ENCODE data around the gene PTGS1.
"Not testable (repeated sequence)": the region's sequence is repeated elsewhere in the genome, so short reads cannot be mapped to it uniquely, and the experiment has no call there.

Gene PTGS1

DNA sequence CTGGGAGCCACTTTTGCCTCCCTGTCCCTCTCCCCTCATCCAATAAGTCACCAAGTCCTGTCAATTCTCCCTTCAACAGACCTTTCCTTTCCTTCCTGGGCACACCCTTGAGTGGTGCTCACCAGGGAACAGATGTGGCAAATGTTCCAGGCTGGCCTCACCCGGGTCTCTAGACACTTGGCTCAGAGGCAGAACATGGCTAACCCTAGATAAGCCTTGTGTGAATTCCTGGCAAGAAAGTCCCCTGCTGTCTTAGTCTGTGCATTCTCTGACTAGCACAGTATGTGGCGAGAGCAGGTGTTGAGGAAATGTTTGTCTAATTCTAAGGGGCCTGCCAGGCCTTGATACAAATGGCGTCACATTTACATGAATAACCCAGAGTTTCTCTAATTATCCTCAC, 41.2 kb upstream of the PTGS1 start:
- H3K4me3 ChIP-seq (ENCODE audit: low read length): no peak overlapping the region
- WGBS (ENCODE audit: extremely low coverage, insufficient coverage, low lambda C conversion rate): no CpG with 5 or more reads among the region's 3 CpGs
- H3K27ac ChIP-seq (ENCODE audit: low read depth, low read length): no peak overlapping the region

DNA sequence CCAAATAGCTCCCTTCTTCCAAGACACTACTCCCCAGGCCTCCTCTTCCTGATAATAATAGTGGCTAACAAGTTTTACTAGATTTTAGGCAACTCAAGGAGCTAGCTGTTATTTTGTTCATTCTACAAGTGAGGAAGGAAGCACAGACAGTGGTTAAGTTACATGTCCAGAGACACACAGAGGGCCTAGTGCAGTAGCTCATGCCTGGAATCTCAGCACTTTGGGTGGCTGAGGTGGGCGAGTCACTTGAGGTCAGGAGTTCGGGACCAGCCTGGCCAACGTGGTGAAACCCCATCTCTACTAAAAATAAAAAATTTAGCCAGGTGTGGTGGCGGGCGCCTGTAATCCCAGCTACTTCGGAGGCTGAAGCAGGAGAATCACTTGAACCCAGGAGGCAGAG, 40.4 kb upstream of the PTGS1 start:
- not testable (repeated sequence) for H3K23ac ChIP-seq (ENCODE audit: low read length); H3K36me3 ChIP-seq (ENCODE audit: control insufficient read depth, insufficient read depth, low read length); H2BK120ac ChIP-seq (ENCODE audit: low read depth, low read length); H2BK5ac ChIP-seq (ENCODE audit: low read length); H4K5ac ChIP-seq (ENCODE audit: low read length); H3K79me1 ChIP-seq (ENCODE audit: low read length); H3K27me3 ChIP-seq (ENCODE audit: insufficient read depth, low read length, poor library complexity); DNase-seq; H3K4ac ChIP-seq (ENCODE audit: low read depth, low read length); H4K8ac ChIP-seq (ENCODE audit: low read depth, low read length); H3K4me3 ChIP-seq (ENCODE audit: low read length); H3K9ac ChIP-seq (ENCODE audit: low read length); H3K18ac ChIP-seq (ENCODE audit: low read length); H3K56ac ChIP-seq (ENCODE audit: low read length); H2AK5ac ChIP-seq (ENCODE audit: low read length); H2BK15ac ChIP-seq (replicated peaks; ENCODE audit: low read depth); H3K4me1 ChIP-seq (ENCODE audit: control insufficient read depth, low read depth, low read length); H3K79me2 ChIP-seq (ENCODE audit: control insufficient read depth, insufficient read depth, low read length); H3K27ac ChIP-seq (ENCODE audit: low read depth, low read length); H3K4me2 ChIP-seq (ENCODE audit: low read length)
- WGBS (ENCODE audit: extremely low coverage, insufficient coverage, low lambda C conversion rate): no CpG with 5 or more reads among the region's 6 CpGs

More for the DNA sequence above, 41.2 kb upstream of the PTGS1 start:
- peak; percentile 61 for DNase-seq
- Histone ChIP-seq H2AK5ac (ENCODE audit: low read length) (no peak overlapping the region), H3K9ac (ENCODE audit: low read length) (no peak overlapping the region), H4K5ac (ENCODE audit: low read length) (no peak overlapping the region), H3K4me2 (ENCODE audit: low read length) (no peak overlapping the region), H3K4me1 (ENCODE audit: control insufficient read depth, low read depth, low read length) (no peaks in the 10 kb centered on the region), H3K4ac (ENCODE audit: low read depth, low read length) (no peak overlapping the region), H3K79me2 (ENCODE audit: control insufficient read depth, insufficient read depth, low read length) (no peaks in the 10 kb centered on the region), H3K79me1 (ENCODE audit: low read length) (no peaks in the 10 kb centered on the region), H2BK120ac (ENCODE audit: low read depth, low read length) (no peak overlapping the region), H3K18ac (ENCODE audit: low read length) (no peak overlapping the region), H3K56ac (ENCODE audit: low read length) (no peak overlapping the region), H3K23ac (ENCODE audit: low read length) (no peak overlapping the region), H4K8ac (ENCODE audit: low read depth, low read length) (no peak overlapping the region), H3K27me3 (ENCODE audit: insufficient read depth, low read length, poor library complexity) (no peaks in the 10 kb centered on the region), H2BK5ac (ENCODE audit: low read length) (no peak overlapping the region), H2BK15ac (replicated peaks; ENCODE audit: low read depth) (no peak overlapping the region), H3K36me3 (ENCODE audit: control insufficient read depth, insufficient read depth, low read length) (no peaks in the 10 kb centered on the region)

DNA sequence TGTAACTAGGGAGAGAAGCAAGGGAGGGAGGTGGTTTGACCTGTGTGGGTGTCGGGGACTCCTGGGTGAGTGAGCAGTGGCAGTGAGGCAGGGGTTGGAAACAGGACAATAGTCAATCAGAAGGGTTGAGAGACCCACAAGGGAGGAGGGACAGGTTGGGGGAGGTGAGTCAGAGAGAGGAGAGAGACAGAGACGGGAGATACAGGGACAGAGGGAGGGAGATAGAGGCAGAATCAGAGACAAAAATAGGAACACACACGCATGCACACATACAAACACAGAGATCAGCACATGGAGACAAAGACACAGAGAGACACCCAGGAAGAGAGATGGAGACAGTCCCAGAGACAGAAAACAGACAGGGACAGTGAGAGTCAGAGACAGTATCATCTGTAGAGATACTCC, 39.3 kb upstream of the PTGS1 start:
- H4K8ac ChIP-seq (ENCODE audit: low read depth, low read length): no peak overlapping the region
- H2BK5ac ChIP-seq (ENCODE audit: low read length): no peak overlapping the region
- H3K18ac ChIP-seq (ENCODE audit: low read length): no peak overlapping the region
- no peak overlapping the region for H3K56ac ChIP-seq (ENCODE audit: low read length)
- H2AK5ac ChIP-seq (ENCODE audit: low read length): no peak overlapping the region
- H3K79me1 ChIP-seq (ENCODE audit: low read length): no peaks in the 10 kb centered on the region
- H3K27me3 ChIP-seq (ENCODE audit: insufficient read depth, low read length, poor library complexity): no peaks in the 10 kb centered on the region
- H3K36me3 ChIP-seq (ENCODE audit: control insufficient read depth, insufficient read depth, low read length): no peaks in the 10 kb centered on the region
- WGBS (ENCODE audit: extremely low coverage, insufficient coverage, low lambda C conversion rate): no CpG with 5 or more reads among the region's 3 CpGs
- no peaks in the 10 kb centered on the region for H3K4me1 ChIP-seq (ENCODE audit: control insufficient read depth, low read depth, low read length)
- H4K5ac ChIP-seq (ENCODE audit: low read length): no peak overlapping the region
- no peak overlapping the region for H2BK15ac ChIP-seq (replicated peaks; ENCODE audit: low read depth)
- H3K4me2 ChIP-seq (ENCODE audit: low read length): no peak overlapping the region
- H3K27ac ChIP-seq (ENCODE audit: low read depth, low read length): no peak overlapping the region
- H3K23ac ChIP-seq (ENCODE audit: low read length): no peak overlapping the region
- no peaks in the 10 kb centered on the region for H3K79me2 ChIP-seq (ENCODE audit: control insufficient read depth, insufficient read depth, low read length)
- H2BK120ac ChIP-seq (ENCODE audit: low read depth, low read length): no peak overlapping the region
- DNase-seq: no peak
- H3K9ac ChIP-seq (ENCODE audit: low read length): no peak overlapping the region
- no peak overlapping the region for H3K4me3 ChIP-seq (ENCODE audit: low read length)
- no peak overlapping the region for H3K4ac ChIP-seq (ENCODE audit: low read depth, low read length)

DNA sequence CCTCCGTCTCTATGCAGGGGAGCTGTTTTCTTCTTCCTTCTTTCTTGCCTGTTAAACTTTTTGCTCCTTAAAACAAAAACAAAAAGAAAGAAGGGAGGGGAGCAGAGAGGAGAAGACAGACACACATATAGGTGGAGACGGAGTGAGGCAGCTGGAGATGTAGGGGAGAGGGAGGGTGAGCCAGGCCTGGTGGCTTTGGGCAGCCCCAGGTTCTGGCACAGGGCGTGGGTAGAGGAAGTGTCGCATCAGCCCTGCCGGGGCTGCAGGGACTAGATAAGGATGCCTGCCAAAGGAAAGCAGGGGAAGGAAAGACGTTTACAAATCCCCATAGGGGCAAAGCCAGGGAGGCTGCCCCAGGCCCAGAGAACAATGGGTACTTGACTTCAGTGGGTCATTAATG, 38.7 kb upstream of the PTGS1 start:
- Histone ChIP-seq H3K23ac (ENCODE audit: low read length) (no peak overlapping the region), H3K36me3 (ENCODE audit: control insufficient read depth, insufficient read depth, low read length) (no peaks in the 10 kb centered on the region), H3K4ac (ENCODE audit: low read depth, low read length) (no peak overlapping the region), H3K56ac (ENCODE audit: low read length) (no peak overlapping the region), H3K18ac (ENCODE audit: low read length) (no peak overlapping the region), H3K79me1 (ENCODE audit: low read length) (no peaks in the 10 kb centered on the region), H2AK5ac (ENCODE audit: low read length) (no peak overlapping the region), H3K4me1 (ENCODE audit: control insufficient read depth, low read depth, low read length) (no peaks in the 10 kb centered on the region), H4K8ac (ENCODE audit: low read depth, low read length) (no peak overlapping the region), H4K5ac (ENCODE audit: low read length) (no peak overlapping the region), H3K27me3 (ENCODE audit: insufficient read depth, low read length, poor library complexity) (no peaks in the 10 kb centered on the region), H3K4me3 (ENCODE audit: low read length) (no peak overlapping the region), H2BK120ac (ENCODE audit: low read depth, low read length) (no peak overlapping the region), H2BK5ac (ENCODE audit: low read length) (no peak overlapping the region), H3K4me2 (ENCODE audit: low read length) (no peak overlapping the region), H3K27ac (ENCODE audit: low read depth, low read length) (no peak overlapping the region), H2BK15ac (replicated peaks; ENCODE audit: low read depth) (no peak overlapping the region), H3K9ac (ENCODE audit: low read length) (no peak overlapping the region), H3K79me2 (ENCODE audit: control insufficient read depth, insufficient read depth, low read length) (no peaks in the 10 kb centered on the region)
- DNase-seq: peak; percentile 49
- no CpG with 5 or more reads among the region's 6 CpGs for WGBS (ENCODE audit: extremely low coverage, insufficient coverage, low lambda C conversion rate)

DNA sequence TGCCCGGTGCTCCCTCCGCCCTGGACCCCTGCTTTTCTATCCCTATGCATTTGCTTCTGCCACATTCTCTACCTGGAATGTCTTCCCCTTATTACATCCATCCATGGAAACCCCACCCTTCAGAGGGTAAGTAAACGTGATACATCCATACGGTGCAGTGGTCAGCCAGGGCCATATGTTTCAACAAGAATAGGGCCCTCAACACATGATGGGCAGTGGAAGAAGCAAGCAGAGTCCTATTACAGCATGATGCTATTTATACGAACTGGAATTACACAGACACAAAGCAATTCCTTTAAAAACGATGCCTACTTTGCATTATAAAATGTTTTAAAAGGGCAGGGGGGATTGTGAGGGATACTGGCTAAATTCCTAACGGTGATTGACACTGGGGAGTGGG, 38.2 kb upstream of the PTGS1 start:
- DNase-seq: no peak
- Histone ChIP-seq H3K79me2 (ENCODE audit: control insufficient read depth, insufficient read depth, low read length) (no peaks in the 10 kb centered on the region), H3K9ac (ENCODE audit: low read length) (no peak overlapping the region), H3K18ac (ENCODE audit: low read length) (no peak overlapping the region), H3K56ac (ENCODE audit: low read length) (no peak overlapping the region), H2BK15ac (replicated peaks; ENCODE audit: low read depth) (no peak overlapping the region), H3K27me3 (ENCODE audit: insufficient read depth, low read length, poor library complexity) (no peaks in the 10 kb centered on the region), H3K4ac (ENCODE audit: low read depth, low read length) (no peak overlapping the region), H3K36me3 (ENCODE audit: control insufficient read depth, insufficient read depth, low read length) (no peaks in the 10 kb centered on the region), H4K5ac (ENCODE audit: low read length) (no peak overlapping the region), H2BK120ac (ENCODE audit: low read depth, low read length) (no peak overlapping the region), H3K4me3 (ENCODE audit: low read length) (no peak overlapping the region), H3K23ac (ENCODE audit: low read length) (no peak overlapping the region), H2BK5ac (ENCODE audit: low read length) (no peak overlapping the region), H3K4me1 (ENCODE audit: control insufficient read depth, low read depth, low read length) (no peaks in the 10 kb centered on the region), H2AK5ac (ENCODE audit: low read length) (no peak overlapping the region), H3K4me2 (ENCODE audit: low read length) (no peak overlapping the region), H4K8ac (ENCODE audit: low read depth, low read length) (no peak overlapping the region), H3K79me1 (ENCODE audit: low read length) (no peaks in the 10 kb centered on the region), H3K27ac (ENCODE audit: low read depth, low read length) (no peak overlapping the region)
- no CpG with 5 or more reads among the region's 7 CpGs for WGBS (ENCODE audit: extremely low coverage, insufficient coverage, low lambda C conversion rate)

DNA sequence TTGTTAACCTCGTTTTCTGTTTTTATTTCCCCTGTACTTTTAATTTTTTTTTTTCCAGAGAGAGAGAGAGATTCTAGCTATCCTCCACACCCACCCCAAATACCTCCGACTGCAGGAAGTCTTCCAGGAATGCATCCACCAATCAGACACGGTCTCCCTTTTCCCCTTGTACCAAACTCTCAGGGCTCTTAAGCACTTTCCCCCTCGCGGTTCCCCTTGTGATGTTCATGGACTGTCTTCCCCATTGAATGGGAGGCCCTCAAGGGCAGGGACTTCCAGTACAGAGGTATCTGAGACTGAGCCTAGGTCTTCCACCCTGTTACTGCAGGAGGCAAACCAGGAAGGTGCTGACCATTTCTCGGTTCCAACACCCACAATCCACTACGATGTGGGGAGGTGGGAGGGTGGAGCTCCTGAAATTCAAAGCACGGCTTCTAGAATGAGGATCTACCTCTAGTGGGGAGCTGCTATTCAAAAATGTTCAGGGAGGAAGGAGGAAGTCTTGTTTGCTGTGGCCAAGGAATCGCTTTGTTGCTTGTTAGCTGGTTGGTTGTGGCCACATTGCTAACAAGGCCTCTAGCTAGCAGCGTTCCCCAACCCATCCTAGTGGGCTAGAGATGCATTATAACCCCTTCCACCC, 37.5 kb upstream of the PTGS1 start:
- DNase-seq: no peak
- H3K27me3 ChIP-seq (ENCODE audit: insufficient read depth, low read length, poor library complexity): no peaks in the 10 kb centered on the region
- no peak overlapping the region for H3K18ac ChIP-seq (ENCODE audit: low read length)
- no peaks in the 10 kb centered on the region for H3K4me1 ChIP-seq (ENCODE audit: control insufficient read depth, low read depth, low read length)
- H3K27ac ChIP-seq (ENCODE audit: low read depth, low read length): no peak overlapping the region
- WGBS (ENCODE audit: extremely low coverage, insufficient coverage, low lambda C conversion rate): no CpG with 5 or more reads among the region's 10 CpGs
- H3K36me3 ChIP-seq (ENCODE audit: control insufficient read depth, insufficient read depth, low read length): no peaks in the 10 kb centered on the region
- H2AK5ac ChIP-seq (ENCODE audit: low read length): no peak overlapping the region
- no peak overlapping the region for H3K4ac ChIP-seq (ENCODE audit: low read depth, low read length)
- H3K4me2 ChIP-seq (ENCODE audit: low read length): no peak overlapping the region
- H3K79me2 ChIP-seq (ENCODE audit: control insufficient read depth, insufficient read depth, low read length): no peaks in the 10 kb centered on the region
- no peak overlapping the region for H4K5ac ChIP-seq (ENCODE audit: low read length)
- no peak overlapping the region for H3K56ac ChIP-seq (ENCODE audit: low read length)
- no peak overlapping the region for H2BK120ac ChIP-seq (ENCODE audit: low read depth, low read length)
- H3K4me3 ChIP-seq (ENCODE audit: low read length): no peak overlapping the region
- no peak overlapping the region for H4K8ac ChIP-seq (ENCODE audit: low read depth, low read length)
- no peak overlapping the region for H3K23ac ChIP-seq (ENCODE audit: low read length)
- no peak overlapping the region for H3K9ac ChIP-seq (ENCODE audit: low read length)
- H2BK5ac ChIP-seq (ENCODE audit: low read length): no peak overlapping the region
- no peak overlapping the region for H2BK15ac ChIP-seq (replicated peaks; ENCODE audit: low read depth)
- no peaks in the 10 kb centered on the region for H3K79me1 ChIP-seq (ENCODE audit: low read length)
